Stomach (tissue), 4 donors: ENCODE results near the gene IPO4.

Source experiments
- EP300 ChIP-seq: sonication (generic); formaldehyde crosslinking; IDR thresholded peaks from one replicate; pipeline ENCODE4 v1.6.1; 2017; ENCODE audit warnings: antibody characterized with exemption
- POLR2A ChIP-seq, 4 donors: fragments of 450-650 bp; IDR thresholded peaks; one replicate each; pipeline ENCODE4 v1.6.1; 2016; ENCODE audit warnings: antibody characterized with exemption in 4 of 4, control low read depth in 2 of 4, mild to moderate bottlenecking in 1 of 4, moderate library complexity in 1 of 4
- POLR2AphosphoS5 ChIP-seq, 3 donors: sonication (generic); formaldehyde crosslinking; IDR thresholded peaks; one replicate each; pipeline ENCODE4 v1.6.1; 2016; ENCODE audit warnings: antibody characterized with exemption in 3 of 3
- TF ChIP-seq, protein P1 (sequence below), 7 experiments: fragments of 450-650 bp in 4 of 7; fragments of 200-600 bp in 3 of 7; sonication (generic) in 3 of 7; IDR thresholded peaks; one replicate each; pipeline ENCODE4 v1.5.1; 2016 to 2019; ENCODE audit warnings: antibody characterized with exemption in 7 of 7, control low read depth in 2 of 7, mild to moderate bottlenecking in 1 of 7

GRCh38 chr14:24189460-24189859, 844 bp upstream of the IPO4 start:
- TF ChIP-seq, protein P1, sequence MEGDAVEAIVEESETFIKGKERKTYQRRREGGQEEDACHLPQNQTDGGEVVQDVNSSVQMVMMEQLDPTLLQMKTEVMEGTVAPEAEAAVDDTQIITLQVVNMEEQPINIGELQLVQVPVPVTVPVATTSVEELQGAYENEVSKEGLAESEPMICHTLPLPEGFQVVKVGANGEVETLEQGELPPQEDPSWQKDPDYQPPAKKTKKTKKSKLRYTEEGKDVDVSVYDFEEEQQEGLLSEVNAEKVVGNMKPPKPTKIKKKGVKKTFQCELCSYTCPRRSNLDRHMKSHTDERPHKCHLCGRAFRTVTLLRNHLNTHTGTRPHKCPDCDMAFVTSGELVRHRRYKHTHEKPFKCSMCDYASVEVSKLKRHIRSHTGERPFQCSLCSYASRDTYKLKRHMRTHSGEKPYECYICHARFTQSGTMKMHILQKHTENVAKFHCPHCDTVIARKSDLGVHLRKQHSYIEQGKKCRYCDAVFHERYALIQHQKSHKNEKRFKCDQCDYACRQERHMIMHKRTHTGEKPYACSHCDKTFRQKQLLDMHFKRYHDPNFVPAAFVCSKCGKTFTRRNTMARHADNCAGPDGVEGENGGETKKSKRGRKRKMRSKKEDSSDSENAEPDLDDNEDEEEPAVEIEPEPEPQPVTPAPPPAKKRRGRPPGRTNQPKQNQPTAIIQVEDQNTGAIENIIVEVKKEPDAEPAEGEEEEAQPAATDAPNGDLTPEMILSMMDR (IDR thresholded peaks at IDR 0.05): no peak
- TF ChIP-seq POLR2A (IDR thresholded peaks at IDR 0.05) (no peak), POLR2AphosphoS5 (IDR thresholded peaks at IDR 0.05) (no peak), EP300 (no peak)
